Activated CD4-positive, alpha-beta T cell treated with anti-CD3 and anti-CD28 coated beads for 1 hour (primary cell): ENCODE data around the gene ANKRD34C.
"Not testable (repeated sequence)": the region's sequence is repeated elsewhere in the genome, so short reads cannot be mapped to it uniquely, and the experiment has no call there.

Source experiments
- DNase-seq: peaks from one replicate; pipeline ENCODE4 v3.0.0-alpha.2; 2020

The ANKRD34C gene

DNA sequence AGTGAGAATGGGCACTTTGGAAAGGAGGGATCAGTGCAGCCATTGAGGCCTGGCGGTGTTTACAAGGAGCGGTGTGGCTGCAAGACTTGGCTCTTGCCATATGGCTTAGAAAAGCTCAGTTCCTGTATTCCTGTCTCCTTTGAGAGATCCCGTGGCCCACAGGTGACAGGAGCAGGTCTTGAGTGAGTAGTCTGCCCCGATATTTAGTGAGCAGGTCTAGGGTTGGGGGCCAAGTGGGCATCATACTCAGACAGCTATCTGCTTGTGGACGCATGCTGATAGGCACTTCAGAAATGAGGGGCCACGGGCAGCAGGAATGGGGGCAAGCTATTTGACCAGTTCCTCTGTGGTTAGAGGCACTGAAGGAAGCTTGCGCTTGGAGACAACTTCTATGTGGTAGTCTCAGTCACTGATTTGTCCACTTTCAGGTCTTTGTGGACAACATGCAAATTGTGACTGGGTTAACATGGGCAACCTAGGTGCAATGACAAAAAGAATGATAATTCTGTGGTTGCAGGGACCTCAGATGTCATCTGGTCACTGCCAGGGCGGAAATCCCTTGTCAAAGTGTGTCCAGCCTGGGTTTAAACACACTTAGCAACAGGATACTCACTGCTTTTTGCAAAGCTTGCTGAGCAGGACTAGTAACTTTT is 29.5 kb downstream of the ANKRD34C start:
- DNase-seq = no peak

GRCh38 chr15:79314186-79314585 is 31.7 kb downstream of the ANKRD34C start:
- no peak for DNase-seq

- DNase-seq = no peak
These were observed 32.3 kb downstream of the ANKRD34C start for GRCh38 chr15:79314811-79315210.

GRCh38 chr15:79315623-79316328 is 33.3 kb downstream of the ANKRD34C start:
- no peak for DNase-seq

DNA sequence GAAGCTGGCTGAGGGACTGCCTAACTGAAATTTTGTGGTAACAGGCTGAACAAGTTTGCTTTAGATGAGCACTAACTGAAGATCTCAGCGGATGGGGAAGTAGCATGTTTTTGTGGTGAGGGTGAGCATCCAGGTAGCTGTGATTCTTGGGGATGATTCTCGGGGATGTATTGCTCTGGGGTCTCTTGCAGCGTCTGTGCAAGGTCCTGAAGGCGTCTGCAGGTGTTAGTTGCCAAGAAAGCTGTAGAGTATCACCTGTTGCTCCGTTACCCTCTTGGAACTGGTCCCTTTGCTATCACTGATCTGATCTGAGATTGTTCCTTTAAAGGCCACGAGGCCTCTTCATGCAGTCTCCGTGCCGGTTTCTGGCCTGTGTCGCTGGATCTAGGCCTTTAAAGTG is 34.3 kb downstream of the ANKRD34C start:
- DNase-seq = no peak

GRCh38 chr15:79319973-79320372 is 37.5 kb downstream of the ANKRD34C start:
- not testable (repeated sequence) for DNase-seq

DNA sequence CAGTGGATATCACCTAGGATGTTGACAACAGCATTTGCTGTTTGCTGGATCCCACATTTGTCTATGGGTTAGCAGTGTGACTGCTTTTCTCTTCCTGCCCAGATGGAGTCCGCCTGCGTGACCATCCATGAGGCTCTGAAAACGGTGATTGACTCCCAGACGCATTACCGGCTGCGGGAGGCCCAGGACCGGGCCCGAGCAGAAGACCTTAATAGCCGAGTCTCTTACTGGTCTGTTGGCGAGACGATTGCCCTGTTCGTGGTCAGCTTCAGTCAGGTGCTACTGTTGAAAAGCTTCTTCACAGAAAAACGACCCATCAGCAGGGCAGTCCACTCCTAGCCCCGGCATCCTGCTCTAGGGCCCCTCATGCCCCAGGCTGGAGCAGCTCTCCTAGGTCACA is 39.4 kb downstream of the ANKRD34C start:
- no peak for DNase-seq

DNA sequence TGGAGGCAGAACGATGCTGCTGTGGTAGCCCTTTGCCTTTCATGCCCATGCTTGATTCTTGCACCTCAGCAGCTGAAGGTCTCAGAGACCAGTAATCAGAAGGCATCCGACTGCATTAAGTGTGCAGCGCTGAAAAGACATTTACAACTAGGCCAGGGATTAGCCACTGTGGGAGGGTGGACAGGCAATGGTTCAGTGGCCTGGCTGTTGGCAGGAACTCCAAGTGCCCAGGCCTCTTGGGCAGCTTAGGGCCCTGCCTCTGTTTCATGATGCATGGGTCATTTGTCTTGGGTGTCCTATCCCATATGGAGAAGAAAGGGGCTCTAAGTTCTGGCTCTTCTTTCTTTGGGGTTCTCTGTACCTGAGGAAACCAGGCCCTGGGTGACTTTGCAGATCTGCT is 39.8 kb downstream of the ANKRD34C start:
- DNase-seq = no peak

DNA sequence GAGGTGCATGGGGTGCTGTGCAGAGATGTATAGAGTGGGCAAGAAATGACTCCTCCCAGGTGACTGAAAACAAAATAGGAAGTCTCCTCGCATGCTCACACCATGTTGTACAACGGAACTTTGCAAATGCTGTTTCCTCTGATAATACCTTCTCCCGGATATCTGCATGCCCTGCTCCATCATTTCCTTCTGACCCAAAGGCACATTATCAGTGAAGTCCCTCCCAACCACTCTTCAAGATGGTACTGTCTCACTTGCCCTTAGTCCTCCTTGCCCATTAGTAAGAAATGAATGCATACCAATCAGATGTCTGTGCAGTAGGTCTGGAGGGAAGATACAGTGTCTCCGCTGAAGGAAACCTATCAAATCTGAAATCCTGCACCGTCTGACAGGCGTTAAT is 40.4 kb downstream of the ANKRD34C start:
- no peak for DNase-seq

GRCh38 chr15:79329171-79329611 is 46.7 kb downstream of the ANKRD34C start:
- DNase-seq = no peak
